ENCODE data around the gene ZFAND2A. TPM values are rescaled to one million over a fixed set of nuclear protein-coding genes. Genes with fewer than 3 reads are reported as not detected.
A peak's percentile ranks its signal among the peaks of the same experiment; 100 is the strongest.

The ZFAND2A gene
- total RNA-seq, 1 donor from 2014 or later = 17.2 TPM

- TF ChIP-seq, protein P1, sequence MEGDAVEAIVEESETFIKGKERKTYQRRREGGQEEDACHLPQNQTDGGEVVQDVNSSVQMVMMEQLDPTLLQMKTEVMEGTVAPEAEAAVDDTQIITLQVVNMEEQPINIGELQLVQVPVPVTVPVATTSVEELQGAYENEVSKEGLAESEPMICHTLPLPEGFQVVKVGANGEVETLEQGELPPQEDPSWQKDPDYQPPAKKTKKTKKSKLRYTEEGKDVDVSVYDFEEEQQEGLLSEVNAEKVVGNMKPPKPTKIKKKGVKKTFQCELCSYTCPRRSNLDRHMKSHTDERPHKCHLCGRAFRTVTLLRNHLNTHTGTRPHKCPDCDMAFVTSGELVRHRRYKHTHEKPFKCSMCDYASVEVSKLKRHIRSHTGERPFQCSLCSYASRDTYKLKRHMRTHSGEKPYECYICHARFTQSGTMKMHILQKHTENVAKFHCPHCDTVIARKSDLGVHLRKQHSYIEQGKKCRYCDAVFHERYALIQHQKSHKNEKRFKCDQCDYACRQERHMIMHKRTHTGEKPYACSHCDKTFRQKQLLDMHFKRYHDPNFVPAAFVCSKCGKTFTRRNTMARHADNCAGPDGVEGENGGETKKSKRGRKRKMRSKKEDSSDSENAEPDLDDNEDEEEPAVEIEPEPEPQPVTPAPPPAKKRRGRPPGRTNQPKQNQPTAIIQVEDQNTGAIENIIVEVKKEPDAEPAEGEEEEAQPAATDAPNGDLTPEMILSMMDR (conservative IDR thresholded peaks at IDR 0.05; ENCODE audit: low read depth, low read length) = no peak
- no peak overlapping the region for H3K4me3 ChIP-seq (ENCODE audit: low read depth, low read length)
- DNase-seq (ENCODE audit: low read depth) = no peak
Measured at GRCh38 chr7:1124816-1125602, 35.0 kb downstream of the ZFAND2A start.

DNA sequence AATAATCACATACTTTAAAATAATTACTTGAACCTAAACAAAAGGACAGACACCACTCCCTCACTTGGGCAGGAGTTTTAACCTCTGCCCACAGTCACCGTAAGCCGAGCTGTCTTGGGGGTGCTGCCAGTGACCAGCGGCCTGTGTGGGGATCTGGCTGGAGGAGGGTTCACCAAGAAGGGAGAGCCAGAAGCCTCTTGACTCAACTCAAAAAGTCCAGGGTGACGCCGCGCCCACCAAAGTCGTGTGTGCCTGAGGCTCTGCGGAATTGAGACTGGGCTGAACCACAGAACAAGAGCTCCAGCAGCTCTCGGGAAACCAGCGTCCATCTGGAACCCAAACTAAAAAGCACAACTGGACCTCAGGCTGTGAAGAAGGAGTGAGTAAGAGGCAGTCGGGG is 35.8 kb downstream of the ZFAND2A start:
- TF ChIP-seq, protein P1 (conservative IDR thresholded peaks at IDR 0.05; ENCODE audit: low read depth, low read length) = no peak
- no peak overlapping the region for H3K4me3 ChIP-seq (ENCODE audit: low read depth, low read length)
- DNase-seq (ENCODE audit: low read depth) = no peak

DNA sequence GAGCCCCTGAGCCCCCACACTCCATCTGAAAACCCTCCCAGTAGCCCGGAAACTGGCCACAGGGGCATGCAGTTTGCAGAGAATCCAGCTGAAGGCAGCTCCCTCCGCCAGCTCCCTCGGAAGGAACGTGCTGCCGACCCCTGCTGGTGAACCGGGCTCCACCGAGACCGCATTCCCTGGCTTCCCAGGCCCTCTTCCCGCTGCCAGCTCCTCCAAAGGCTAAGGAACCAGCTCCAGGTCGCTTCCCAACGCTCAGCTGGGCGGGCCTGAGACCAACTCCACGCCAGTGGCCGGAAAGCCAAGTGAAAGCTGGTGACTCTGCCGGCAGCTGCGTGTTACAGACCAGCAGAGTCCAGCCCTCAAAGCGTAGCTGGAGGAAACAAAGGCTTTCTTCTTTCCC is 36.3 kb downstream of the ZFAND2A start:
- TF ChIP-seq, protein P1 (conservative IDR thresholded peaks at IDR 0.05; ENCODE audit: low read depth, low read length) = peak; percentile 63
- no peak for DNase-seq (ENCODE audit: low read depth)
- no peak overlapping the region for H3K4me3 ChIP-seq (ENCODE audit: low read depth, low read length)

GRCh38 chr7:1122832-1123501 is 37.0 kb downstream of the ZFAND2A start:
- no peak for DNase-seq (ENCODE audit: low read depth)
- no peak overlapping the region for H3K4me3 ChIP-seq (ENCODE audit: low read depth, low read length)
- TF ChIP-seq, protein P1 (conservative IDR thresholded peaks at IDR 0.05; ENCODE audit: low read depth, low read length) = no peak

GRCh38 chr7:1121886-1122831 is 37.8 kb downstream of the ZFAND2A start:
- H3K4me3 ChIP-seq (ENCODE audit: low read depth, low read length) = no peak overlapping the region
- no peak for DNase-seq (ENCODE audit: low read depth)
- TF ChIP-seq, protein P1 (conservative IDR thresholded peaks at IDR 0.05; ENCODE audit: low read depth, low read length) = no peak

DNA sequence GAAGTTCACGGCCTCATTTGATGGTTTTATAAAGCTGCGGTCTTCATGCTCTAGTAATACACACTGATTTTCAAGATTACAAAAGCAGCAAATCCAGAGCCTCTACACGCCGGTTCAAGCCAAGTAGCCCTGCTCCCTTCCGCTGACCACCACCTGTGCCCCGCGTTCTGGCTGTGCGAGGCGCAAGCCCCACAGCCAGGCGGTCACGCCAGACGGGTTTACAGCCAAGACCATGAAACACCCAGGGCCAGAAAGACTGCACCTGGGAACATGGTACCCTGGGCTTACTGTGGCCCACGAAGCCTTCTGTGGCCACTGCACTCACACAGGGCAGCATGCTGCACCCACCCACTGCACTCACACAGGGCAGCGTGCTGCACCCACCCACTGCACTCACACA is 38.5 kb downstream of the ZFAND2A start:
- no peak for DNase-seq (ENCODE audit: low read depth)
- H3K4me3 ChIP-seq (ENCODE audit: low read depth, low read length) = no peak overlapping the region
- TF ChIP-seq, protein P1 (conservative IDR thresholded peaks at IDR 0.05; ENCODE audit: low read depth, low read length) = no peak

Measured in epithelial cell of proximal tubule (primary cell).